CD4-positive, alpha-beta memory T cell (primary cell): ENCODE data around the gene GCN1. TPM values are rescaled to one million over a fixed set of nuclear protein-coding genes. Genes with fewer than 3 reads are reported as not detected.

Source experiments
- CTCF ChIA-PET: fragments of 350-600 bp; sonication (Branson Sonifier 250); formaldehyde crosslinking; loops from one replicate; lab custom pipeline; 2021; ENCODE audit warnings: inconsistent platforms; ENCODE audit not compliant: partially characterized antibody; lab: Charles Lee
- POLR2A ChIA-PET: fragments of 350-600 bp; sonication (Branson Sonifier 250); formaldehyde crosslinking; loops from one replicate; lab custom pipeline; 2021; ENCODE audit not compliant: partially characterized antibody; lab: Charles Lee
- DNase-seq, 5 donors: peaks; one replicate each; pipeline versions ENCODE4 v3.0.0 to v3.0.0-alpha.2; 2020 to 2022; ENCODE audit warnings: mixed read lengths in 1 of 5
- H3K27ac ChIP-seq: one replicate; pipeline ENCODE4 v1.7.0; 2013; ENCODE audit warnings: low read depth, low read length
- H3K27me3 ChIP-seq: 2 replicates; pipeline ENCODE4 v1.7.0; 2013; ENCODE audit warnings: mild to moderate bottlenecking, low read length, moderate library complexity; ENCODE audit not compliant: insufficient read depth
- H3K36me3 ChIP-seq: 2 replicates; pipeline ENCODE4 v1.7.0; 2013; ENCODE audit warnings: mild to moderate bottlenecking, low read length, moderate library complexity; ENCODE audit not compliant: insufficient read depth
- H3K4me1 ChIP-seq: 2 replicates; pipeline ENCODE4 v1.7.0; 2013; ENCODE audit warnings: mild to moderate bottlenecking, low read length, moderate library complexity; ENCODE audit not compliant: insufficient read depth
- H3K4me3 ChIP-seq, 2 donors: one replicate each; pipeline ENCODE4 v1.7.0; 2013; ENCODE audit warnings: low read length in 2 of 2, mild to moderate bottlenecking in 1 of 2
- H3K9me3 ChIP-seq, 2 donors: one replicate each; pipeline ENCODE4 v1.7.0; 2013; ENCODE audit warnings: low read length in 2 of 2, control low read depth in 1 of 2; ENCODE audit not compliant: control insufficient read depth in 1 of 2
- H3K27ac Mint-ChIP-seq, 7 donors: one replicate each; pipeline ENCODE4 v1.8.0; 2020 to 2021; ENCODE audit warnings: mixed read lengths in 7 of 7, mild to moderate bottlenecking in 6 of 7, inconsistent platforms in 3 of 7, moderate library complexity in 3 of 7
- H3K27me3 Mint-ChIP-seq, 2 donors: one replicate each; pipeline ENCODE4 v1.8.0; 2020 to 2021; ENCODE audit warnings: mixed read lengths in 2 of 2
- H3K36me3 Mint-ChIP-seq, 2 donors: one replicate each; pipeline ENCODE4 v1.8.0; 2020 to 2021; ENCODE audit warnings: mixed read lengths in 2 of 2, inconsistent platforms in 1 of 2, mild to moderate bottlenecking in 1 of 2
- H3K4me1 Mint-ChIP-seq, 4 donors: one replicate each; pipeline ENCODE4 v1.8.0; 2020 to 2021; ENCODE audit warnings: mixed read lengths in 4 of 4, mild to moderate bottlenecking in 1 of 4
- H3K4me3 Mint-ChIP-seq, 8 donors: one replicate each; pipeline ENCODE4 v1.8.0; 2020 to 2021; ENCODE audit warnings: mixed read lengths in 8 of 8, mild to moderate bottlenecking in 7 of 8, moderate library complexity in 6 of 8, inconsistent platforms in 3 of 8
- H3K9me3 Mint-ChIP-seq, 8 donors: one replicate each; pipeline ENCODE4 v1.8.0; 2020 to 2021; ENCODE audit warnings: mixed read lengths in 8 of 8, mild to moderate bottlenecking in 5 of 8, inconsistent platforms in 3 of 8, moderate library complexity in 1 of 8
- intact Hi-C: fragments of 100-400 bp; cut with micrococcal nuclease; formaldehyde crosslinking; loops from one replicate; pipeline ENCODE4 v1.15.1; 2023
- polyA plus RNA-seq, 2 donors: library from polyadenylated mRNA; unstranded; fragments of 300-500 nt; fragmentation: Illumina TruSeq; gene quantifications; one replicate each; pipeline ENCODE4 v1.2.3, GENCODE V29; 2021
- total RNA-seq, 2 experiments: library from RNA; stranded (reverse); gene quantifications; one replicate each; pipeline ENCODE4 v1.2.3, GENCODE V29; 2021

GCN1 gene, protein sequence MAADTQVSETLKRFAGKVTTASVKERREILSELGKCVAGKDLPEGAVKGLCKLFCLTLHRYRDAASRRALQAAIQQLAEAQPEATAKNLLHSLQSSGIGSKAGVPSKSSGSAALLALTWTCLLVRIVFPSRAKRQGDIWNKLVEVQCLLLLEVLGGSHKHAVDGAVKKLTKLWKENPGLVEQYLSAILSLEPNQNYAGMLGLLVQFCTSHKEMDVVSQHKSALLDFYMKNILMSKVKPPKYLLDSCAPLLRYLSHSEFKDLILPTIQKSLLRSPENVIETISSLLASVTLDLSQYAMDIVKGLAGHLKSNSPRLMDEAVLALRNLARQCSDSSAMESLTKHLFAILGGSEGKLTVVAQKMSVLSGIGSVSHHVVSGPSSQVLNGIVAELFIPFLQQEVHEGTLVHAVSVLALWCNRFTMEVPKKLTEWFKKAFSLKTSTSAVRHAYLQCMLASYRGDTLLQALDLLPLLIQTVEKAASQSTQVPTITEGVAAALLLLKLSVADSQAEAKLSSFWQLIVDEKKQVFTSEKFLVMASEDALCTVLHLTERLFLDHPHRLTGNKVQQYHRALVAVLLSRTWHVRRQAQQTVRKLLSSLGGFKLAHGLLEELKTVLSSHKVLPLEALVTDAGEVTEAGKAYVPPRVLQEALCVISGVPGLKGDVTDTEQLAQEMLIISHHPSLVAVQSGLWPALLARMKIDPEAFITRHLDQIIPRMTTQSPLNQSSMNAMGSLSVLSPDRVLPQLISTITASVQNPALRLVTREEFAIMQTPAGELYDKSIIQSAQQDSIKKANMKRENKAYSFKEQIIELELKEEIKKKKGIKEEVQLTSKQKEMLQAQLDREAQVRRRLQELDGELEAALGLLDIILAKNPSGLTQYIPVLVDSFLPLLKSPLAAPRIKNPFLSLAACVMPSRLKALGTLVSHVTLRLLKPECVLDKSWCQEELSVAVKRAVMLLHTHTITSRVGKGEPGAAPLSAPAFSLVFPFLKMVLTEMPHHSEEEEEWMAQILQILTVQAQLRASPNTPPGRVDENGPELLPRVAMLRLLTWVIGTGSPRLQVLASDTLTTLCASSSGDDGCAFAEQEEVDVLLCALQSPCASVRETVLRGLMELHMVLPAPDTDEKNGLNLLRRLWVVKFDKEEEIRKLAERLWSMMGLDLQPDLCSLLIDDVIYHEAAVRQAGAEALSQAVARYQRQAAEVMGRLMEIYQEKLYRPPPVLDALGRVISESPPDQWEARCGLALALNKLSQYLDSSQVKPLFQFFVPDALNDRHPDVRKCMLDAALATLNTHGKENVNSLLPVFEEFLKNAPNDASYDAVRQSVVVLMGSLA (N-terminal part only)
- total RNA-seq (100 to 1,000 TPM; 127 to 132 TPM), polyA plus RNA-seq (10 to 100 TPM; 13.9 to 29.6 TPM)

DNA sequence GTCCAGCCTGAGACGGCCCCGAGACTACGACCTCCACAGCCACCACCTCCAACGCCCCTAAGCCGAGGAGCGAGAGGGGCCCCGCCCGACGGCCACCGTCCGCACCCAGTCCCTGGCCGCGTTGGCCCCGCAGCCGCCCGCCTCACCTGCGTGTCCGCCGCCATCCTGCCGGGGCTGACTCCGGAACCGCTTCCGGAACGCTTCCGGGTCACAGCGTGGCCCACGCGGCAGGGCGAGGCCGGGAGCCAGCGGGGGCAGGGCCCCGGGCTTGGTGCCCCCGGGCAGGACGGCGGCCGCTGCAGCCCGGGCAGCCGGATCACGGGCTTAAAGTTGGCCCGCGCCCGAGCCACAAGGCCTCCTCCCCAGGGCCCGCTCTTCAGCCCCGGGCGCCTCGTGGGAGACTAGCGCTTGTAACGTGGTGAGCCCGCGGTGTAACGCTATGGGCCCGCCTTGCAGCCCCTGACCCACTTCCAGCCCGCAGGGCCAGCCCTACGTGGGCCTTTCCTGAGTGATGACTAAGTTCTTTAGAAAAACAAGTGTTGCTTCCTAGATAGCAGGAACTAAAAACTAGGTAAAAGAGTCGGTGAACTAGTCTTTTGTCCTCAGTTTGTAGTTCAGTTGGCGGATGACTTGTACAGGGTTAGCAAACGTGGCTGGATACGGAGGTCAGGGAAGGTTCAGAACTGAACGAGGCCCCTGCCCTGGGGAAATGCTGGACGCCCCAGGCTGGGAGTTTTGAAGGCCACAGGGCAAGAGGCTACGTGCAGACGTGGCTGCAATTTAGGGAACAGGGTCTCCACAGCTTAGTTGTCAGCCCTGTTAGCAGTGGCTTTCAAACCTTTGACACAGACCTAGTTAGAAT lies at the start of gene GCN1:
TSS of gene GCN1 (minus strand) at position 182 of the 862 bp plus-strand sequence. CDS start at position 164, 18 bp downstream.
- Histone ChIP-seq H3K27ac (peak within 1 kb of the TSS; percentile 79), H3K4me3 (peak within 1 kb of the TSS; percentile 74 to 89), H3K4me1 (peaks cover 55% of the 10 kb centered on the region), H3K9me3 (no peaks in the 10 kb centered on the region), H3K36me3 (peaks cover 44% of the 10 kb centered on the region), H3K27me3 (no peaks in the 10 kb centered on the region)
- Mint-ChIP-seq H3K27ac (peak within 1 kb of the TSS; percentile 97 to 98 (median 98)), H3K36me3 (peaks cover 23 to 60% of the 10 kb centered on the region in 2 donors), H3K4me1 (peaks cover 30 to 70% (median 40%) of the 10 kb centered on the region in 4 donors), H3K4me3 (peak within 1 kb of the TSS; percentile 86 to 93 (median 90)), H3K9me3 (no peaks in the 10 kb centered on the region), H3K27me3 (no peaks in the 10 kb centered on the region)
- ChIA-PET POLR2A (interaction anchor here (1.2 to 8.9 kb wide), 5 partner anchors 8 to 96 kb away, joined by 3 to 241 read pairs (median 3); partner anchors contain the start of genes RAB35, RNU4-1 and RNU4-2), CTCF (interaction anchor here (1.0 to 1.8 kb wide), 2 partner anchors 71 to 275 kb away, joined by 3 to 5 read pairs; partner anchors contain the start of genes PXN and SRSF9)
- intact Hi-C loops, result no loop called here
- peak; percentile 87 to 92 (median 89) for DNase-seq

DNA sequence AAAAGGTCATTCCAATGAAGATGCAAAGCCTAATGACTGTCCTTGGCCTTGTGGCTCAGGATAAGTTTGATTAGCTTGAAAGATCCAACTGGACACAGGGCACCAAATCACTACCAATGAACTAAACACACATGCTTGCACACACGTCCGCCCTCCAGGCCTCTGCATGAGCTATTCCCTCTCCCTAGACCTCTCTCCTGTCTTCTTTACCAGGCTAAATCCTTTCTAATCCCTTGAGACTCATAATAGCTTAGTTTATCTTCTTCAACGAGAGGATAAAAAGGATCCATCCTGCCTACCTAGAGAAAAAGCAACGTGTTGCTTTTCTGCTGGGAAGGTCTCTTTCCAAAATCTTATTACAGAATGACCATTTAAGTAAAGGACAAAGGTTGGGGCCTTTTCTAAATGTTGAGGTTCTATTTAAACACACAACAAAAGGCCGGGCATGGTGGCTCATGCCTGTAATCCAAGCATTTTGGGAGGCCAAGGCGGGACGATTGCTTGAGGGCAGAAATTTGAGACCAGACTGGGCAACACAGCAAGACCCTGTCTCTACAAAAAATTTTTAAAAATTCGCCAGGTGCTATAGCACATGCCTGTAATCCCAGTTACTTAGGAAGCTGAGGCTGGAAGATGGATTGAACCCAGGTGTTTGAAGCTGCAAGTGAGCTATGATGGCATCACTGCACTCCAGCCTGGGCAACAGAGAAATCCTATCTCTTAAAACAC lies 48.6 kb upstream of the GCN1 start:
- no peaks in the 10 kb centered on the region for H3K27me3 ChIP-seq
- CTCF ChIA-PET, result interaction anchor here (1.4 to 32.3 kb wide), 3 partner anchors 18 to 42 kb away, joined by 4 to 1075 read pairs (median 192); partner anchors contain the start of genes PXN and RPLP0
- no peaks in the 10 kb centered on the region for H3K36me3 ChIP-seq
- Mint-ChIP-seq H3K4me3 (peak overlapping the region in 5 of 8 donors; percentile 5 to 43 (median 25)), H3K36me3 (peaks cover 14 to 32% of the 10 kb centered on the region in 2 donors), H3K27ac (peak overlapping the region in 3 of 7 donors; percentile 30 to 62 (median 53)), H3K27me3 (no peaks in the 10 kb centered on the region), H3K9me3 (peaks cover 0 to 3% (median 0%) of the 10 kb centered on the region in 8 donors), H3K4me1 (peaks cover 51 to 84% (median 69%) of the 10 kb centered on the region in 4 donors)
- peaks cover 82% of the 10 kb centered on the region for H3K4me1 ChIP-seq
- POLR2A ChIA-PET, result interaction anchor here (1.0 to 13.1 kb wide), 6 partner anchors 10 to 48 kb away, joined by 3 to 247 read pairs (median 6); partner anchors contain the start of genes PXN, RNU4-2 and RPLP0
- no peak overlapping the region for H3K4me3 ChIP-seq
- intact Hi-C loops, result no loop called here
- H3K9me3 ChIP-seq, result no peaks in the 10 kb centered on the region
- no peak overlapping the region for H3K27ac ChIP-seq
- no peak for DNase-seq

DNA sequence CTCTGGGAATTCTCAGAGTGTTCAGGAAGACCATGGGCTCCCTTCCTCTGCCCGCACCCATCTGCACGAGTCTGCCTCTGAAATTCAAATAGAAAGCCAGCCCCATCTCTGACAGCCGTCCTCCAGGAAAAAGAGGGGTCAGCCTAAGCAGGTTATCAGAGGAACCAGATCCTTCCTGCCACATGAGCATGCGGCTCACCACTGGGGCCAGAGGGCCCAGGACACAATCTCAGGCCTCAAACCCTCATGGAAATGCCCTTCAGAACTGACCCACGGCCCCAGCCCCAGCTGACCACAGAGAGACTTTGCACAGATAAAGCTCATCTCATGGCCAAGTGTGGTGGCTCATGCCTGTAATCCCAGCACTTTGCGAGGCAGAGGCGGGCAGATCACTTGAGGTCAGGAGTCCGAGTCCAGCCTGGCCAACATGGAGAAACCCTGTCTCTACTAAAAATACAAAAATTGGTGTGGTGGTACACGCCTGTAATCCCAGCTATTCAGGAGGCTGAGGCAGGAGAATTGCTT lies 47.8 kb upstream of the GCN1 start:
- H3K4me3 ChIP-seq, result no peak overlapping the region
- H3K36me3 ChIP-seq, result no peaks in the 10 kb centered on the region
- H3K27me3 ChIP-seq, result no peaks in the 10 kb centered on the region
- intact Hi-C loops, result no loop called here
- ChIA-PET CTCF (interaction anchor here (0.7 to 32.3 kb wide), 4 partner anchors 17 to 340 kb away, joined by 3 to 1075 read pairs (median 98); partner anchors contain the start of genes PXN and RPLP0), POLR2A (interaction anchor here (1.0 to 13.1 kb wide), 6 partner anchors 10 to 49 kb away, joined by 3 to 247 read pairs (median 6); partner anchors contain the start of genes PXN, RNU4-2 and RPLP0)
- H3K27ac Mint-ChIP-seq, result peak overlapping the region in 5 of 7 donors; percentile 42 to 90 (median 55)
- DNase-seq, result no peak
- no peak overlapping the region for H3K27ac ChIP-seq
- H3K27me3 Mint-ChIP-seq, result no peaks in the 10 kb centered on the region
- no peaks in the 10 kb centered on the region for H3K9me3 ChIP-seq
- peaks cover 0 to 3% (median 0%) of the 10 kb centered on the region in 8 donors for H3K9me3 Mint-ChIP-seq
- peak overlapping the region in 1 of 8 donors; percentile 5 for H3K4me3 Mint-ChIP-seq
- H3K36me3 Mint-ChIP-seq, result peaks cover 14 to 30% of the 10 kb centered on the region in 2 donors
- peaks cover 48 to 84% (median 68%) of the 10 kb centered on the region in 4 donors for H3K4me1 Mint-ChIP-seq
- H3K4me1 ChIP-seq, result peaks cover 82% of the 10 kb centered on the region

DNA sequence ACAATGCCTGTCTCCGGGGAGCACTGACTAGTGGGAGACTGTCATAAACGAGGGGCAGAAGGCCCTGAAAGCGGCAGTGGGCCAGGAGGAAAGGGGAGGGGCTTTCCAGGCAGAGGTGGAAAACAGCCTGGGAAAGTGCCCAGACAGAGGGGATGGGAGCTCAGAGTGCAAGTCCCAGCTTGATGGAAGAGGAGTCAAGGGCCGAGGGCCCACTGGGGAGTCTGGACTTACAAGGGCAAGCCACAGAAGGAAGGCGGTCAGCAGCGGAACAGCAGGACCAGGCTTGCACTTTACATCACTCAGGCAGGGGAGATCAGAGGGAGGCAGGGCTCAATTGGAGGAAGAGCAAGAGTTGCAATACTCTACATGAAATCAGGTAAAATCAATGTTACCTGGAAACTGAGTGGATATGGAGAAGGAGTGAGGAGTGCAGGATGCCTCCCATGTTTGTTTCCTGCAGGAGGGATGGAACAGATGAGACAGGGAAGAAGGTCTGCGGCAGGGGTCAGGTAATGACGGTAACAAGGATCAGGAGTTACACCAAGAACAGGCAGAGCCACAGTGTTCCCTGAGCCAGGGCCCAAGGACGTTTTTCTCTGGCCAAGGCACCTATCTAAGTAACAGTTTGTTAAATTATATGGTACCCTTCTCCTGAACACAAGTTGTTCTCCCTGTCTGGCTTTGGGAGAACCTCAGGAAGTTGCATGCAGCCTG lies 47.2 kb upstream of the GCN1 start:
- intact Hi-C loops, result no loop called here
- H3K4me1 ChIP-seq, result peaks cover 82% of the 10 kb centered on the region
- H3K36me3 ChIP-seq, result no peaks in the 10 kb centered on the region
- DNase-seq, result no peak
- Mint-ChIP-seq H3K36me3 (peaks cover 14 to 29% of the 10 kb centered on the region in 2 donors), H3K27me3 (no peaks in the 10 kb centered on the region), H3K27ac (peak overlapping the region; percentile 60 to 92 (median 74)), H3K4me1 (peaks cover 44 to 86% (median 67%) of the 10 kb centered on the region in 4 donors), H3K9me3 (peaks cover 0 to 3% (median 0%) of the 10 kb centered on the region in 8 donors), H3K4me3 (peak overlapping the region in 6 of 8 donors; percentile 18 to 67 (median 33))
- CTCF ChIA-PET, result interaction anchor here (8.1 to 32.3 kb wide), 2 partner anchors 17 to 23 kb away, joined by 114 to 1075 read pairs; partner anchors contain the start of gene PXN
- POLR2A ChIA-PET, result interaction anchor here (1.2 to 4.6 kb wide), 5 partner anchors 8 to 41 kb away, joined by 4 to 43 read pairs (median 8); partner anchors contain the start of genes PXN and RPLP0
- no peak overlapping the region for H3K27ac ChIP-seq
- no peaks in the 10 kb centered on the region for H3K27me3 ChIP-seq
- H3K9me3 ChIP-seq, result no peaks in the 10 kb centered on the region
- H3K4me3 ChIP-seq, result no peak overlapping the region

DNA sequence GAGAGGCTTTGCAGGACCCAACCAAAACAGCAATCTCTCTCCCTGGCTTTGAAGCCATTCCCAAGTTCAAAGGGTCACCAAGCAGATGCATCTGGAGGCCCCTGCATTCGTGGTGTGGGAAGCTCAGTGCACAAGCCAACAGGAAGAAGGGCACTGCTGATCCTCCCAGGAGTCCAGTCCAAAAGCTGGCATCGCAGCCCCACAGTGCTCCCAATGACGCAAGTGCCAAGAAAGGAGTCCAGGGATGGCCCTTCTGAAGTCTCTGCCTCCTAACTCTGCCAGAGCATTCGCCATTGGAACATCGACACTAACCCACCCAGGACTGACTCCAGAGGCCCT lies 45.9 kb upstream of the GCN1 start:
- no peaks in the 10 kb centered on the region for H3K27me3 ChIP-seq
- peaks cover 0 to 3% (median 0%) of the 10 kb centered on the region in 8 donors for H3K9me3 Mint-ChIP-seq
- H3K4me3 ChIP-seq, result no peak overlapping the region
- H3K36me3 ChIP-seq, result no peaks in the 10 kb centered on the region
- H3K9me3 ChIP-seq, result no peaks in the 10 kb centered on the region
- H3K27ac ChIP-seq, result no peak overlapping the region
- H3K4me1 ChIP-seq, result peaks cover 87% of the 10 kb centered on the region
- no peak for DNase-seq
- H3K36me3 Mint-ChIP-seq, result peaks cover 14 to 33% of the 10 kb centered on the region in 2 donors
- intact Hi-C loops, result no loop called here
- POLR2A ChIA-PET, result interaction anchor here (1.6 to 7.5 kb wide), 7 partner anchors 9 to 51 kb away, joined by 8 to 82 read pairs (median 26); partner anchors contain the start of genes PXN, RNU4-1, RNU4-2 and RPLP0
- H3K4me1 Mint-ChIP-seq, result peaks cover 49 to 91% (median 72%) of the 10 kb centered on the region in 4 donors
- no peaks in the 10 kb centered on the region for H3K27me3 Mint-ChIP-seq
- H3K4me3 Mint-ChIP-seq, result peak overlapping the region in 6 of 8 donors; percentile 17 to 69 (median 28)
- CTCF ChIA-PET, result interaction anchor here (1.1 to 32.3 kb wide), 6 partner anchors 8 to 51 kb away, joined by 4 to 1075 read pairs (median 6); partner anchors contain the start of genes PXN, RNU4-2 and RPLP0
- peak overlapping the region in 6 of 7 donors; percentile 70 to 83 (median 73) for H3K27ac Mint-ChIP-seq
